Fibroblast of skin of abdomen (primary cell): ENCODE results near the gene MAN2A2.
"Not testable (repeated sequence)": the region's sequence is repeated elsewhere in the genome, so short reads cannot be mapped to it uniquely, and the experiment has no call there.

ENCODE experiments used
- DNase-seq: peaks from one replicate; pipeline ENCODE4 v3.0.0-alpha.2; 2013

Gene MAN2A2

GRCh38 chr15:90922712-90923322, 19.7 kb downstream of the MAN2A2 start:
- not testable (repeated sequence) for DNase-seq

GRCh38 chr15:90924375-90924774, 21.3 kb downstream of the MAN2A2 start:
- DNase-seq, result no peak

- DNase-seq, result not testable (repeated sequence)
These were observed 23.7 kb downstream of the MAN2A2 start for GRCh38 chr15:90926766-90927165.

- not testable (repeated sequence) for DNase-seq
These were observed 25.0 kb downstream of the MAN2A2 start for GRCh38 chr15:90928106-90928505.

GRCh38 chr15:90929246-90930019, 26.3 kb downstream of the MAN2A2 start:
- no peak for DNase-seq

GRCh38 chr15:90930861-90931574, 27.9 kb downstream of the MAN2A2 start:
- no peak for DNase-seq

GRCh38 chr15:90931575-90931827, 28.4 kb downstream of the MAN2A2 start:
- DNase-seq, result no peak

- DNase-seq, result peak; percentile 74
These were observed 28.9 kb downstream of the MAN2A2 start, which contains the start of gene HDDC3 for GRCh38 chr15:90931828-90932659. Gene HDDC3 (minus strand): TSS chr15:90932549. CDS start chr15:90932540, 9 bp downstream.

- no peak for DNase-seq
These were observed 29.5 kb downstream of the MAN2A2 start for GRCh38 chr15:90932660-90932991.

GRCh38 chr15:90933301-90933700, 30.2 kb downstream of the MAN2A2 start:
- DNase-seq, result no peak

- peak; percentile 75 for DNase-seq
These were observed 31.3 kb downstream of the MAN2A2 start for GRCh38 chr15:90934256-90934948.

- peak; percentile 80 for DNase-seq
These were observed 32.0 kb downstream of the MAN2A2 start, which contains the start of gene UNC45A for GRCh38 chr15:90934949-90935751. Gene UNC45A (plus strand): TSS chr15:90935285. CDS start chr15:90935325, 40 bp downstream.

- no peak for DNase-seq
These were observed 33.7 kb downstream of the MAN2A2 start for GRCh38 chr15:90936823-90937222.

GRCh38 chr15:90938261-90938660, 35.2 kb downstream of the MAN2A2 start:
- no peak for DNase-seq

- no peak for DNase-seq
These were observed 36.7 kb downstream of the MAN2A2 start for GRCh38 chr15:90939756-90940155.

GRCh38 chr15:90941038-90941437, 37.9 kb downstream of the MAN2A2 start:
- DNase-seq, result no peak

GRCh38 chr15:90942354-90943120, 39.4 kb downstream of the MAN2A2 start:
- no peak for DNase-seq

- DNase-seq, result no peak
These were observed 42.0 kb downstream of the MAN2A2 start for GRCh38 chr15:90945091-90945490.

- no peak for DNase-seq
These were observed 43.4 kb downstream of the MAN2A2 start for GRCh38 chr15:90946538-90946937.

GRCh38 chr15:90946941-90947576, 44.0 kb downstream of the MAN2A2 start:
- no peak for DNase-seq
